AML-193 (cell line): ENCODE results near the gene FRMD5.

Experiments used
- DNase-seq, 2 experiments: peaks; one replicate each; lab custom pipeline; 2025; lab: John Stamatoyannopoulos, UW

Gene FRMD5

DNA sequence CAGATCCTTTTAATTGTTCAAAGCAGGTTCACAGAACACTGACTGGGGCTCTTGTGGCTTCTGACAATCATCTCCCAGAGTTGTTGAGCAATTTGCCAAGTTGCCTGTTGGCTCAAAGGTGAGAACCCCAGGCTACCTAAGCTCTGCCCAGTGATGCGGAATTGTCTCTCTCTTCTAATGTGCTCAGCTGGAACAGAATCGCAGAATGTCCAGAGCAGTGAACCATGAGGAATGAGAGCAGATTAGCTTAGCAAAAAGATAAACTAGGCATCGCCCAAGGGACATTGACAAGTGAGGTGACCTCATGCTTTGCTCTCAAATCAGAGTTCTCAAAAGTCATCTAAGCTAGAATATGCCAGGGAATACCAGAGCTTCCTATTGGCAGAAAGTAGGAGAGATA, 220.2 kb downstream of the FRMD5 start:
- no peak for DNase-seq

DNA sequence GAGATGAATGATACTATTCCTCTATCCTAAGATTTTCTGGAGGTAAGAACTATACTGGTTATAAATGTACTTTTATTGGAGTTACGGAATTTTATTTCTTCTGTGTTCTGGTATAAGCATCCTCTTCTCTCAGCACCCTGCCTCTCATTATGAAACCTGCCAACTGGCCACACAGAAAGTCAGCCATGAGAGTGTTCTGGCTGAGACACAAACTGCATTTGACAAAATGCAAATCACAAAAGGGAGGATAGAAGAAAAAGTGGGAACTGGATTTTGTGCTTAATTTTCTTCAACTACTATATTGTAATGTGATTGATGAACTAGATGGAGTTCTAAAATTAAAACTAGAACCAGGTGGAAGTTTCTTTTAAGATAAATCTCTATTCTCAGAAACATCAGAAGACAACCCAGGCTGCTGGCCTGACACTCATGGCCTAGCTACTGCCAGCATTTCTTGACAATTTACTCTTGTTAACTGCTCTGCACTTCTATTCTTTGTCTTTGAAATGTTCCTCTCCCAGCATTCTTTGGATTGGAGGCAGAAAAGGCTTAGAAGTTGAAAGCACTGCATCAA, 225.2 kb downstream of the FRMD5 start:
- no peak for DNase-seq

DNA sequence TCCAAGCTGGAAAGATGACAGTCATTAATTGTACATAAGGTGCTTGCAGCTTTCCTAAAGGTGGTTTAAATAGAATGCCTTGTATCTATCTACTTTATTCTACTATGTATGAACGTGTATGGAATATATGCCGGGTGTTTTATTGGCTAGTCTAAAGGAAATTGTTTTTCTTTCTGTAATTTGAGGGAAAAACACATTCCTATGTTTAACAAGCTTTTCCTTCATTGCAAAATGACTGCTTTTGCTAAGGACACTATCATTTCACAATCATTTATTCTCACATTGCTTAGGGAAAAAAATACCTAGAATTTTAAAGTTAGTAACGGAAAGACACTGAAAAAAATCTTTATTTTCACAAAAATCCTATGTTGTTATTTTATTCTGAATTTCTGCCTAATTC, 226.5 kb downstream of the FRMD5 start:
- DNase-seq, result no peak

DNA sequence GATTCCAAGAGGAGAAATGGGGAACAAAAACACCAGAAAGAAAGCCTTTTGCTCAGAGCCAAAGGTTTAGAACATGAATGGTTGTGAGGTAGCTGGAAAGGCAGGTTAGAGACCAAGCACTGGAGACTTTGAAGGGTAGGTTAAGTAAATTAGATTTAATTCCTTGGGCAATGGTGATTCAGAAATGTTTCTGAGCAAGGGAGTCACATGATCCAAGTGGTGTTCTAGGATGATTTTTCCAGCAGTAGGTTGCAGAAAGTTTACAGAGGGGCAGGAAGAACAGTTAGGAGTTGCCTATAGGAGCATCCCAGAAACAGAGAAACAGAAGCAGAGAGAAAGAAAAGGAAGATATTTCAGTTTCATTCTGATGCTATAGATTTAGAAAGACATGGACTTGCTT, 228.4 kb downstream of the FRMD5 start:
- DNase-seq, result no peak

DNA sequence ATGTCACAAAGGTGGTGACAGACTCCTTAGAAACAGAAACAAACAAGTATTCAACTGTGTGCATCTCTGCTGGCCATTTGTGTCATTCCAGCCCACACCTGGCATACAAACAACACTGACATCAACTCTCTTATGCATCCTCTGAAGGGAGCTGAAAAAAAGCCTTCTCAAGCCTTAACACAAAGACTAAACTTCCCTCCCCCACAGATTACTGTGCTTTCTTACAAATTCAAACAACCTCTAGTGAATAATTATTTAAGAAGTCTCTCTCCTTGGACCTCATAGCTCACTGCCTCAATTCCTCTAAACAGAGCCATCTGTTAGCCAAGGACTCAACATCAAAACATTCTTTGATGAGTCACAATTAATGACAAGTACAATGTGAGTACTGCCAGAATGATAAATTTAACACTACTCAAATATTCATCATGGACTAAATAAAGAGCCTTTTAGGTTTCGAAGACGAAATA, 236.2 kb downstream of the FRMD5 start:
- DNase-seq, result no peak

DNA sequence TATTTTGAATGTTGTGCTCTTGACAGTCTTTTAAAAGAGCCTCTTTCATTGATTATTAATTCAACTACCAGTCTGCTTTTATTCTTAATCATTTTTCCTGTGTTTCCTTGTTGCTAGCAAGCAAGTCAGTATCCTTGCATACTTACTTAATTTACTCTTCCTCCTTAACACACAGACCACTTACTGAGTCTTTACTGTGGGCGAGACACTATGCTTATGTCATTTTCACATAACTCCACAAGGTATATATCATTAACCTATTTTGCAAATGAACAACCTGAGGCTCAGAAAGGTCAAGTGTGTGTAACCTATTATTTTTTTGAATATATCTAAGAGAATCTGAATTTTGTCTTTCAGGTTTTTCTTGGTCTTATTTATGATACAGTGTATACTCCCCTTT, 237.3 kb downstream of the FRMD5 start:
- no peak for DNase-seq

DNA sequence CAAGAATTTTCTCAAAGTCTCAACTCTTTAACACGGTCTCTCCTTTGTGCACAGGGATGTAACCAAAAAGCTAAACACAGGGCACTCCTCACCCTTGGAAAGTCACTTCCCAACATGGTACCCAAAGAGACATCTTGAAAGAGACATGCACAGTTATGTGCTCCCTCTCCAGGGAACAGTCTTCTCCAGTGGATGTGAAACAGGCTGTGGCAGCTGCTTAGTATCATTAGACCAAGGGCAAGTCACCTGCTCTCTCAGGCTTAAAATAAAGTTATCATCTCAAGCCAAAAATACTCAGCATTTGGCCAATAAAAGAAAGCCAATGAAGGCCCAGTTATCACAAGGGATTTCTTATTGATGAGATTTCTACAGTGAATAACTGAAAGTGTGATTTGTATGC, 239.9 kb downstream of the FRMD5 start:
- no peak for DNase-seq

DNA sequence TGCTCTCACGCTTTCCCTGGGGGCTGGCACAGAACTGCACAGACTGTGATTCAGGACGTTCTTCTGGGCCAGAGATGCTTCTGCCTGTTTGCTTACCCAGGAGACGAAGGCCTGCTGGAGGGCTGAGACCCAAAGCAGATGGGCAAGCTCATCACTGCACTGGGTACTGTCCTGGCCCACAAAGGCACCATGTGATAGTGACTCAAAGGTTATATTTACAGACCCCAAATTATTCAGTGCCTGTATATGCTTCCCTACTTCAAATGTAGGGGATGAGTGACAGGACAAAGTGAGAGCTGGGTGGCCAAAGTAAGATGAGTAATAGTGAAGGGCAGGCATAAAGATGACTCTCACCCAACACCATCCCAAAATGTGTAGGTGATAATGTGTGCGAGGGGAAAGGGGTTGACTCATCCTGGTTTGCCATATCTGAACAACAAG, 240.9 kb downstream of the FRMD5 start:
- no peak for DNase-seq

DNA sequence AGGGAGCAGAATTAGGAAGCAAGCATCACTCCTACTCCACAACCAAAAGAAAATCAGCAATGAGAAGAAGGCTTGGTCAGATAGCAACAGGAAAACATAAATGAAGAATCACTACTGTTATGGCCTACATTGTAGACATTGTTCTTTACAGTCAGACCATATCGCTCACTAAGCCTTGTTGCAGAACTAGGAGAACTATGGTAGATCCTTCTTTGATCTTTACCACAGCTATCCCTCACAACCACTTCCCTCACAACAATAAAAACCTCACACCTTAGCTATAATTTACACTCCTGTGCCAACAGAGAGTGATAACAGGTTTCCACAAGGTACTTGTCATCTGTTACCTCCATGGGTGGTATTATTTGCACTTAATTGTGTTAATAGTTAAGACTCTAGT, 241.7 kb downstream of the FRMD5 start:
- DNase-seq, result no peak

DNA sequence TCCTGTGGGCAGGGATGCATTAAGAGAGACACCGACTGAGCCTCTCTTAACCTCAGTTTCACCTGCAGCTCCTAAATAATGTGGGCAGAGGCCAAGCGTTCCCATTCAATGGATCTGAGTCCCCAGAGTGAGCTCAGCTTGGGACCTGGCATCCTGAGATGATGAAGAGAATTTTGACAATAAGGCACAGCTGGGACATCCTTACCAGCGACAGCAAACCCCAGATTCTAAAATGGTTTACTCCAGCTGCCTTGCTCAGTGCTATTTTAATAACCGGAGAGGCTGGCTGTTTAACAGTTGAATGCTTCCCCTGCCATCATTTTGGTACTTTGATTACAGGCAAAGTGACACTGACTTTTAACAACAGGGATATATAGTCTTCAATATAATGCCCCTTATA, 244.5 kb downstream of the FRMD5 start:
- no peak for DNase-seq

DNA sequence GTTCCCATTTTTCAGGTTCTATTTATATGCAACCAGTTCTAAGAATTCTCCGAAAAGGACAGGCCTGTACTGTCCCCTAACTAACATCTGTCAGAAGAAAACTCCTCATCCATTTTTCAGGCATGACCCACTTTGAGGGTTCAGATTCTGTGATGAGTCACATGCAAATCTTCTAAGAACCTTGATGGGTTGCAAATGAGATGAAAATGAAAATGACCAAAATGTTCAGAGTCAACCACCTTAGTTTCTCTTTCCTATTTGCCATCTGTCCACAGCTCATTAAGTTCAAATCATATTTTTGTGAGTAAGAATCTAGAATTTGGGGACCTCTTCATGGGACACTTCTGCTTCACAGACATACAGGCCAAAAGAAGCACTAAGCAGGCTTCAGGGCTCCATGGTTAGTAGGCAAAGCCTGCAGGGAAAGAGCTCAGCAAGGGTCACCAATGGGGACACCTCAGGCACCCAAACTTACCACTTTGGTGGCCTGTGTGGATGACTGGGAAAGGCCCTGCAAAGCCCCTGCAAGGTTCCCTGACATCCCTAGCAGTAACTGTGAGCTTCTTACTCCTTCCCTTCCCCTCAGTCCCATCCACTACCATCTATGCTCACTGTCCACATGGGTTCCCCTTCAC, 246.3 kb downstream of the FRMD5 start:
- DNase-seq, result no peak

DNA sequence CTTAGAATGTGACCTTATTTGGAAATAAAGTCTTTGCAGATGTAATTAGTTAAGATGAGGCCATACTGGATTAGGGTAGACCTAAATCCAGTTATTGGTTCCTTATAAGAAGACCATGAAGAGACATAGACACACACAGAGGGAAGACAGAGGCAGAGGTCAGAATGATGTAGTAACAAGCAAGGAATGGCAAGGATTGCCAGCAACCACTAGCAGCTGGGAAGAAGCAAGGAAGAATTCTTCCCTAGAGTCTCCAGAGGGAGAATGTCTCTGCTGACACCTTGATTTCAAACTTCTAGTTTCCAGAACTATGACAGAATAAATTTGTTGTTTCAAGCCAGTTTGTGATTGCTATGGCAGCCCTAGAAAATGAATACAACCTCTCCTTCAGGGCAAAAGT, 251.6 kb downstream of the FRMD5 start:
- no peak for DNase-seq

DNA sequence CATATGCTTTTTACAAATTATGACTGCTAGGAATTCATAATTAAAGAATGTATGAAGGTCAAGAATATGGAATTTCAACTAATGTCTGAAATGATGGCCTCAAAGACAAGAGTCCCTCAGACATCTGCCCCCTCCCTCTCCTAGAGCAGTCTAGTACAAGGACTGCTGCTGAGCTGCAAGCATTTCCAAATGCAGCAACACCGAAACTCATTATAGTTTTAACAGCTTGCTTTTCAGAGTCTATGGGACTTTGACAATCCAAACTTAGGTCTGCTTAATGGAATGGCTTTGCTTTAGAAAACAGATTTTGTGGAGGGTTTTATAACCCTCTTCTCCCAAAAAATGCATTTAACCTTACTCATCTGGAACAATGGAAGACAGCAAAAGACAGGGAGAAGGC, 252.9 kb downstream of the FRMD5 start:
- DNase-seq, result no peak

DNA sequence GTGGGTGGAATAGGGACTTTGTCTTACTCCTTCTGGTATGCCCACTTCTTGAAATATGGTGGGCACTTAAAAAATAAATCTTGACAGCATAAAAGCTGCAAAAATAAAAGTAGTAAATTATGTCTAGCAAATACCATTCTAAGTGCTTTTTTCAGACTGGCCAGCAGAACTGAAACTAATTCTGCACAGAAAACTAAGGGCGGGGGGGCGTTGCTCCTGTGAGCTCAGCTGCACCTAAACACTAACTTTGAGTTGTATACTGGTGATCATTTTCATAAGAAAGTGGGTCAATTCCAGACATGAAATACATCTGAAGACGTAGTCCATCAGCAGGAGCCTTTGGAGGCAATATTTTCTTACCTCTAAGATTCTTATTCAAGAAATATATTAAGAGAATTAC, 253.5 kb downstream of the FRMD5 start:
- no peak for DNase-seq

DNA sequence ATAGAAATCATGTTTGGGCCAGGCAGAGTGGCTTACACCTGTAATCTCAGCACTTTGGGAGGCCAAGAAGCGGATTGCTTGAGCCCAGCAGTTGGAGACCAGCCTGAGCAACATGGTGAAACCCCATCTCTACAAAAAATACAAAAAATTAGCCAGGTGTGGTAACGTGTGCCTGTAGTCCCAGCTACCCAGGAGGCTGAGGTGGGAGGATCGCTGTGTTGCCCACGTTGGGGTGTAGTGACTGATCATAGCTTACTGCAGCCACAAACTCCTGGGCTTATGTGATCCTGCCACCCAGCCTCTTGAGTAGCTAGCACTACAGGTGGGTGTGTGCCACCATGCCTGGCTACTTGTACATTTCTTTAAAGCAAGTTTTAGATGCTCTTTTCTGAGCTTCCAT, 254.0 kb downstream of the FRMD5 start:
- DNase-seq, result no peak

DNA sequence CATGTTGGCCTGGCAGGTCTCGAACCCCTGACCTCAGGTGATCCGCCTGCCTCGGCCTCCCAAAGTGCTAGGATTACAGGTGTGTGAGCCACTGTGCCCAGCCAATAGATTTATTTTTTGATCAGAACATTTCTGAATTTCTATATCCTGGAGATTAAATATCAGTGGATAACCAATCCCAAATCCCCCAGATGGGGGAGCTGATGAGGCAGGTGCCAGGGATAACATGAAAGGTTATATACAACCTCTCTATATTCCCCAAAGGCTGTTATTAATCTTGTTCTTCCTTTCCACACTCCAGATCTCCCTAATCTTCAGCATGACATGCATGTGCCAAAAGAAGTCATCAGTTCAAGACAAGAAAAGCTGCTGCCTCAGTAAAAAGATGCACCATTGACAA, 256.0 kb downstream of the FRMD5 start:
- peak in 1 of 2 experiments; percentile 1 for DNase-seq

DNA sequence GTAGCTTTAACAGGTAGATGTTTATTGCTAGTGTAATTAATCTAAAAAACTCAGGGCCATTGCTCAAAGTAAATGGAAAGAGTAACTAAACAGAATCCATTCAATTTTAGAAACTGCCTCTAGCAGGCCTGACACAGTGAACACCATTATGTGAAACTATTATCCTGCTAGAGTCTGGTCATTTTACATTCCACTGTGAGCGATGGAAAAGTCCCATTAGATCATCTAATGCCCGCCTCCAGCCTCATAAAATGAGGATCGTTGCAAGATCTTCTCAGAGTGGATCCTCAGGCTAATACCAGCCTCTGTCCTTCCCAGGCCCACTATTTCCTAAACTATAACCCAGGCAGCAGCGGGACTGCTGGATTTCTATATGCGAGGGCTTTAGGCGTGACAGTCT, 260.6 kb downstream of the FRMD5 start:
- DNase-seq, result no peak

DNA sequence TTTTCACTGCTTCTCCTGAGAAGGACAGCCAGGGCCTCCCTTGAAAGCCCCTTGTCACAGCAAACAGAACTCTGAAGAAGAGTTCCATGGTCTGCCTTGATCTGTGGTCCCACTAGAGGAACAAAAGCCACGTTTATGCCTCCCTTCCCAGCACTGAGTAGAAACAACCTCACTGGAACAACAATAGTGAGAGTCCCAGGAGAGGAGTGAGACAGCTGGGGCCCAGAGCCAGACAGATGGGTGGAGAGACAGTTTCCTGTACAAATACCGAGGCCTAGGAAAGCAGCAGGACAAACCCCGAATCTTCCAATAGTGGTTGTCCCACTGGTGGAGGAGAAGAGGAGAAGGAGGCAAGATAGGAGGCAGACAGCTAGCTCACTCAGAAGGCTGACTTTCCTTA, 262.2 kb downstream of the FRMD5 start:
- no peak for DNase-seq

DNA sequence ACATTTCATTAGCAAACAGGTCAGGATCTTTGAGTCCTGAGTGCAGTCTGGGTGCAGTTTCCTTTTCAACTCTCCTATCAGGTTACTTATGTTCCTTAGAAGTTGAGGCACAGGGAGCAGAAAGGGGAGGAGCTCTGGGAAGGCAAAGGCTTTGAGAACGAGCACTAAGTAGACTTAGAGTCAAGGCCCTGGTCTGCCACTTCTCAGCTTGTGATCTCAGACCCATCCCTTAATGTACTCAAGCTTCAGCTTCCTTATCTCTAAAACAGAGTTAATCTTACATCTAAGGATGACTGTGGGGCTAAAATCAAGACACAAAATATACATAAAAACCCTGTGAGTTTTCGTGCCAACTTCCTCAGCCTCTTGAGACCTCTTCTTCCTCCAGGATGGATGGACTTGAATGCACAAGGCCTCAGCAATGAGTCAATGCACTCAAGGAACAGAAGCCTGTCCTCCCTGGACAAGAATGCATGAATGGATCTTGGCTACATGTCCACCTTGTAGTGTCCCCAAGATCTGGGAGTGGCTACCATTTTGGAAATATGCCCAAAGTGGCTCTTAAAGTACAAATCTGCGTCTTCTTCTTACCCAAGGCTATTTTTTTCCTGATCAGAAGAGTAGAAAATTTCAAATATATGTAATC, 263.2 kb downstream of the FRMD5 start:
- no peak for DNase-seq

DNA sequence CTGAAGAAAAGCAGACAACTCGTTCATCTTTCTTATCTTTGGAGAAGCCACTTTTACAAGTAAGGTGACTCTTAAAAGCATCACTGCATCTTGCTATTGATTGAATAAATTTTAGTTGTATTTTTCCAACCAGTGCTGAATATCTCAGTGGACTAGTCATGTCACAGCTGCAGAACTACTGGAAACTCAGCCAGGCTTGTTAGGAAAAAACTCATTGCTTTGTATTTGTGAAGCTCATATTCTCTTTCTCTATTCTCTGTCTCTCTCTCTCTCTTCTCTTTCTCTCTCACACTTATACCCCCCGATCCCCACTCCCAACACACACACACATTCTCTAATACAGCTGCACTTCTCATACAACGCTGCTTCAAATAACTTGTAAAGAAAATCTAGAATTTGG, 264.0 kb downstream of the FRMD5 start:
- no peak for DNase-seq

DNA sequence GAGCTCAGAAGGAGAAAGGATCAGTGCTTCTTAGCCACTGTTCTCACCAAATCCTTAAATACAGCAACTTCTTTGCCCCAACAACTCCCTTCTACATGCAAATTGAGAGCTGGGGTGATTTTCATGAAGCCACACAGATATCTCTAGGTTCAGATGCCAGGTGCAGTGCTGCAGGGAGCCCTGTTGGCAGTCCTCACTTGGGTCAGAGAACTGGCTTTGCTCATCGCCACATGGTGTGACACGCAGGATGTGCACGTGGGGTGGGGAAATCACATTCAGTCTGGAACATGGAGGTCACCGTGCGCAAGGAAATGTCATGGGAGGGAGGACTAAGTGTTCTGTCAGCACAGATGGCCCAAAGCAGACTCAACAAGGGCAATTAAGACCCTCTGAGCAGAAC, 264.5 kb downstream of the FRMD5 start:
- no peak for DNase-seq

DNA sequence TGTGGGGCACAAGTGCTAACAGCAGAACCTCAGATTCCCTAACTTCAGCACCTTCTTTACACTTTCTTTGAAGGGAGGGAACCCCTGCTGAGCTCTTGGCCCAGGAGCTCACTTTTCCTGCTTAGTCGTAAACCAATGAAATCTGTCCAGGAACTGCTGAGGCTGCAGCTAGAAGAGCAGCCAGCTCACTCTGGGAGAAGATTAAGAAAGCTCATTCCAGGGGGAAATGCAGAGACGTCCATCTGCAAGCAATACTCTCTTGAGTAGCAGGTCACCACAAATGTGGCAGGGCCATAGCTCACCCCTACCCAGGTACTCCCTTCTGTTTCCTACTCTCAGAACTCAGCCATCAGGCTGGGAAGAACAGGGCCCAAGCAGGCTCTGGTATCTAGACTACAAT, 265.0 kb downstream of the FRMD5 start:
- DNase-seq, result no peak

DNA sequence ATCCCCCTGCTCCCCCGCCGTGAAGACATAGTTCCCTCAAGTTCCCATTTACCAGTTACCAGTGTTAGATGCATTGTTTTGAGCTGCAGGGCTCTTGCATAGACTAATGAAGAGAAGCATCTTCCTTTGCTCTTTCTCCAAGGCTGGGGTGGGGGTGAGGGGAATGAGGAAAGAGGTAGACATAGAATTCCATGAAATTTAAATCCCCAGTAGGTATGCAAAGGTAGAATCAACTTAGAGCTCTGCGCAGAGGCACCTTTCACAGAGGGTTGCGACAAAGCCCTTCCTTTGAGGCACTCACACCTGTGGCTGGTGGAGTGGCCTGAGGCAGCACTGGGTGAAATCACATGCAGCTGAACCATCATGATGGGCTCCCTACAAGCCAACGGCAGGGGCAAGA, 266.9 kb downstream of the FRMD5 start:
- no peak for DNase-seq

DNA sequence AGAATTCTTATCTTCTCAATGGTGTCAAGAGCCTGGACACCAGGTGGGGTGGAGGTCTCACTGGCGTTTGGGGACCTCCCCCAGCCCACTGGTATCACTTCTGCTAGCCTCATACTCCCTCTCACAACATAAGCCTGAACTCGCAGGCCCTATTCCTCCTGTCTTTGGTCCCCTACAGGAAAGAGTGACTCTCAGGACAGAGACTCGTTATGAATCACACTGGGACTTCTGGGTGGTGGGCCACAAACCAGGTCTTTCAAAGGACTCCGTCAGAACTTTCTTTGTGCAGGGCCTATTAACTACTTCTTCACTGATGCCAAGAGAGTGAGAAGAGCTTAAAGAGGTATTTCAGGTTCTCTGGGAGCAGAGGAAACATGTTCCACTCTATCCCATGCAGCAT, 267.9 kb downstream of the FRMD5 start:
- no peak for DNase-seq
